ENCODE data around the gene PRUNE2. TPM values are rescaled to one million over a fixed set of nuclear protein-coding genes. Genes with fewer than 3 reads are reported as not detected.

The PRUNE2 gene
- total and polyA plus RNA-seq, 9 of the 15 experiments (the other 6 are each of a cell fraction or from before 2014, with no cell fraction given): 0.05 to 0.45 (median 0.18) TPM; not detected in 1

GRCh38 chr9:76570826-76571225 lies 335.1 kb downstream of the PRUNE2 start:
- 0% methylated on average over 2 of the region's 2 CpGs for WGBS (ENCODE audit: insufficient coverage, low coverage, missing lambda C conversion rate)
- Histone ChIP-seq H3K4me3 (no peak overlapping the region), H3K36me3 (ENCODE audit: control insufficient read depth, insufficient read depth, low read length) (no peaks in the 10 kb centered on the region), H4K20me1 (replicated peaks; ENCODE audit: control insufficient read depth, insufficient read depth, low read length) (no peaks in the 10 kb centered on the region), H2AFZ (ENCODE audit: low read depth, low read length) (no peak overlapping the region), H3K9ac (ENCODE audit: insufficient read depth in 1 of 2, low read depth in 2 of 2, low read length in 2 of 2) (no peak overlapping the region), H3K27ac (ENCODE audit: extremely low read depth, low read depth, low read length) (no peak overlapping the region), H3K4me2 (ENCODE audit: insufficient read depth, low read length) (no peak overlapping the region), H3K9me1 (ENCODE audit: control insufficient read depth, insufficient read depth, low read length) (no peaks in the 10 kb centered on the region), H3K9me3 (replicated peaks; ENCODE audit: control insufficient read depth, insufficient read depth, low read depth, low read length) (no peaks in the 10 kb centered on the region), H3K27me3 (ENCODE audit: control insufficient read depth in 2 of 2, insufficient read depth in 2 of 2, low read length in 2 of 2) (peaks cover 0 to 12% of the 10 kb centered on the region in 2 experiments; a peak in 2 of 5 replicates), H3K79me2 (ENCODE audit: control insufficient read depth, insufficient read depth, low read length) (no peaks in the 10 kb centered on the region), H3K4me1 (replicated peaks in 1 of 2; ENCODE audit: control insufficient read depth in 2 of 2, insufficient read depth in 2 of 2, low read length in 2 of 2) (peaks cover 0 to 4% of the 10 kb centered on the region in 2 experiments; a peak in 2 of 5 replicates)
- ATAC-seq (no peak), FAIRE-seq (no peak), DNase-seq (ENCODE audit: extremely low read depth in 1 of 4, low spot score in 3 of 4) (no peak)
- in situ Hi-C loops (cut with MboI) (no loop called here), intact Hi-C loops (cut with micrococcal nuclease) (no loop called here)
- no peak for TF ChIP-seq KAT2B (IDR thresholded peaks at IDR 0.05; ENCODE audit: low read depth, low read length)
- POLR2A ChIA-PET: no interaction called here
- BruUV-seq (replicated peaks): no TSS peak
- CTCF ChIA-PET (ENCODE audit: low intra/inter-chr PET ratio): no interaction called here

GRCh38 chr9:76567086-76567485 lies 338.8 kb downstream of the PRUNE2 start:
- H3K4me3 ChIP-seq: no peak overlapping the region
- intact Hi-C loops (cut with micrococcal nuclease): no loop called here
- DNase-seq (ENCODE audit: extremely low read depth in 1 of 4, low spot score in 3 of 4): no peak
- peaks cover 0 to 7% of the 10 kb centered on the region in 2 experiments; a peak in 1 of 5 replicates for H3K27me3 ChIP-seq (ENCODE audit: control insufficient read depth in 2 of 2, insufficient read depth in 2 of 2, low read length in 2 of 2)
- no peaks in the 10 kb centered on the region for H3K36me3 ChIP-seq (ENCODE audit: control insufficient read depth, insufficient read depth, low read length)
- H3K4me2 ChIP-seq (ENCODE audit: insufficient read depth, low read length): no peak overlapping the region
- H3K4me1 ChIP-seq (replicated peaks in 1 of 2; ENCODE audit: control insufficient read depth in 2 of 2, insufficient read depth in 2 of 2, low read length in 2 of 2): peaks cover 0 to 4% of the 10 kb centered on the region in 2 experiments; a peak in 2 of 5 replicates
- H2AFZ ChIP-seq (ENCODE audit: low read depth, low read length): no peak overlapping the region
- H3K79me2 ChIP-seq (ENCODE audit: control insufficient read depth, insufficient read depth, low read length): no peaks in the 10 kb centered on the region
- POLR2A ChIA-PET: no interaction called here
- BruUV-seq (replicated peaks): no TSS peak
- 40% methylated on average over 1 of the region's 2 CpGs for WGBS (ENCODE audit: insufficient coverage, low coverage, missing lambda C conversion rate)
- no peaks in the 10 kb centered on the region for H3K9me3 ChIP-seq (replicated peaks; ENCODE audit: control insufficient read depth, insufficient read depth, low read depth, low read length)
- H3K27ac ChIP-seq (ENCODE audit: extremely low read depth, low read depth, low read length): no peak overlapping the region
- no peaks in the 10 kb centered on the region for H4K20me1 ChIP-seq (replicated peaks; ENCODE audit: control insufficient read depth, insufficient read depth, low read length)
- no peak overlapping the region for H3K9ac ChIP-seq (ENCODE audit: insufficient read depth in 1 of 2, low read depth in 2 of 2, low read length in 2 of 2)
- in situ Hi-C loops (cut with MboI): no loop called here
- H3K9me1 ChIP-seq (ENCODE audit: control insufficient read depth, insufficient read depth, low read length): no peaks in the 10 kb centered on the region
- CTCF ChIA-PET (ENCODE audit: low intra/inter-chr PET ratio): no interaction called here
- ATAC-seq: no peak
- no peak for FAIRE-seq
- no peak for TF ChIP-seq SRSF7 (optimal IDR thresholded peaks at IDR 0.05; ENCODE audit: low read depth, low read length)
- TF ChIP-seq NR2F6 (CRISPR knock-in tag; IDR thresholded peaks at IDR 0.05): no peak
- no peak for TF ChIP-seq ZBTB40 (IDR thresholded peaks at IDR 0.05)
- TF ChIP-seq ZBTB40 (CRISPR knock-in tag; IDR thresholded peaks at IDR 0.05): no peak
- TF ChIP-seq PHF8 (IDR thresholded peaks at IDR 0.05; ENCODE audit: borderline replicate concordance, low read length): no peak
- no peak for TF ChIP-seq FOXK1 (CRISPR knock-in tag; IDR thresholded peaks at IDR 0.05; ENCODE audit: borderline replicate concordance)
- TF ChIP-seq NFIC (IDR thresholded peaks at IDR 0.05): no peak

All from K562 (cell line).